GM18526 (cell line): ENCODE results near the gene ABHD3.

Experiments
- POLR2A ChIP-seq: IDR thresholded peaks from 3 replicates; pipeline ENCODE4 v1.6.1; 2011; ENCODE audit not compliant: insufficient read length; ENCODE audit errors: extremely low read depth

The ABHD3 gene

GRCh38 chr18:21722687-21723086 is 18.1 kb upstream of the ABHD3 start:
- no peak for TF ChIP-seq POLR2A

- no peak for TF ChIP-seq POLR2A
Observed at GRCh38 chr18:21714474-21714873, 9.9 kb upstream of the ABHD3 start.

- TF ChIP-seq POLR2A: no peak
Observed at GRCh38 chr18:21706386-21706865, 1.9 kb upstream of the ABHD3 start.

GRCh38 chr18:21703241-21703820 is 1.2 kb downstream of the ABHD3 start:
- TF ChIP-seq POLR2A: no peak

- no peak for TF ChIP-seq POLR2A
Observed at GRCh38 chr18:21702602-21703001, 2.0 kb downstream of the ABHD3 start.

- TF ChIP-seq POLR2A: no peak
Observed at GRCh38 chr18:21701621-21702020, 3.0 kb downstream of the ABHD3 start.

GRCh38 chr18:21700528-21701075 is 4.0 kb downstream of the ABHD3 start:
- no peak for TF ChIP-seq POLR2A

- TF ChIP-seq POLR2A: no peak
Observed at GRCh38 chr18:21693322-21693721, 11.3 kb downstream of the ABHD3 start.

- no peak for TF ChIP-seq POLR2A
Observed at GRCh38 chr18:21689736-21690135, 14.8 kb downstream of the ABHD3 start.

- no peak for TF ChIP-seq POLR2A
Observed at GRCh38 chr18:21686282-21687105, 18.1 kb downstream of the ABHD3 start.

- no peak for TF ChIP-seq POLR2A
Observed at GRCh38 chr18:21684731-21685130, 19.8 kb downstream of the ABHD3 start.

- no peak for TF ChIP-seq POLR2A
Observed at GRCh38 chr18:21682371-21683051, 22.1 kb downstream of the ABHD3 start.

- TF ChIP-seq POLR2A: no peak
Observed at GRCh38 chr18:21680161-21680560, 24.4 kb downstream of the ABHD3 start.

- TF ChIP-seq POLR2A: no peak
Observed at GRCh38 chr18:21678859-21679258, 25.7 kb downstream of the ABHD3 start.

- TF ChIP-seq POLR2A: no peak
Observed at GRCh38 chr18:21672521-21673267, 31.9 kb downstream of the ABHD3 start.

- no peak for TF ChIP-seq POLR2A
Observed at GRCh38 chr18:21669736-21670285, 34.8 kb downstream of the ABHD3 start.
